HL-60 (cell line): ENCODE measurements around the gene CDC42BPA.

Source experiments
- DNase-seq, 2 experiments: peaks; one replicate each; pipeline ENCODE4 v3.0.0-alpha.2; 2010 to 2020; ENCODE audit warnings: low read depth in 1 of 2, low spot score in 1 of 2
- H3K27ac ChIP-seq: fragments of 250-450 bp; sonication (Bioruptor Pico); replicated peaks from 2 replicates; pipeline ENCODE4 v1.5.1; 2020; ENCODE audit warnings: mild to moderate bottlenecking, moderate library complexity
- H3K27me3 ChIP-seq: fragments of 250-450 bp; sonication (Bioruptor Pico); 2 replicates; pipeline ENCODE4 v1.5.1; 2021; ENCODE audit warnings: mild to moderate bottlenecking, moderate library complexity; ENCODE audit not compliant: insufficient read depth, poor library complexity, severe bottlenecking
- H3K4me3 ChIP-seq: replicated peaks from 2 replicates; pipeline ENCODE4 v1.5.1; 2011; ENCODE audit warnings: mild to moderate bottlenecking, control low read depth, low read length; ENCODE audit not compliant: insufficient read depth
- GABPA ChIP-seq: IDR thresholded peaks from 2 replicates; pipeline ENCODE4 v1.6.1; 2012; ENCODE audit warnings: low read depth
- POLR2AphosphoS5 ChIP-seq: IDR thresholded peaks from 2 replicates; pipeline ENCODE4 v1.6.1; 2012; ENCODE audit warnings: low read depth
- SPI1 ChIP-seq: IDR thresholded peaks from 2 replicates; pipeline ENCODE4 v1.6.1; 2012; ENCODE audit warnings: low read depth, mild to moderate bottlenecking, borderline replicate concordance
- TF ChIP-seq, protein P1 (sequence below): IDR thresholded peaks from 2 replicates; pipeline ENCODE4 v1.6.1; 2012; ENCODE audit warnings: low read depth; ENCODE audit not compliant: insufficient replicate concordance
- TF ChIP-seq, protein P2 (sequence below): IDR thresholded peaks from one replicate; pipeline ENCODE4 v1.5.1; 2011; ENCODE audit warnings: low read length, control low read depth, inconsistent platforms; ENCODE audit not compliant: insufficient read depth

The CDC42BPA gene

DNA sequence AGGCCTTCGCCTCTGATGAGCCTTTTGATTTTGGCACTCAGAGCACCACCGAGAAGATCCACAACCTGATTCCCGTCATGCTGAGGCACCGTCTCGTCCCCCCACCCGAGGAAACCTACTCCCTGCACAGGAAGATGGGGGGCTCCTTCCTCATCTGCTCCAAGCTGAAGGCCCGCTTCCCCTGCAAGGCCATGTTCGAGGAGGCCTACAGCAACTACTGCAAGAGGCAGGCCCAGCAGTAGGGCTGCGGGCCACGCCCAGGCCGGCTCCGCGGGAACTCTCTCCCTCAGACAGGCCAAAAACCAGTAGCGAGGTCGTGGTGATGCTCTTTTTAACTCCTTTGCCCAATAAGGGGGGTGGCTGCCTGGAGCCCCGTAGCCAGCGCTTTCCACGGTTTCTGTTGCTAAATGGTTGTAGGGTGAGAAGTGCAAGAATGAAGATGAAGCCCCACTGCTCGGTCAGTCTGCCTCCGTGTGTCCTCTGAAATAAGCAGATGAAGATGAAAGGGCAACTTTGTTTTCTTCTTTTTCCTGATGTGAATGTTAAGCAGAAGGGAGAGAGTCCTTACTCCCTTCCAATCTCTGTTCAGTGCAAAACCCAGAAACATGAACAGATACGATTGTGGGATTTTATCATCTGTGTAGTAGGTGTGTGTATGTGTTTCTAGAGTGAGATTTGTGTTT lies 331.7 kb downstream of the CDC42BPA start:
- Histone ChIP-seq H3K27ac (no peak overlapping the region), H3K27me3 (no peaks in the 10 kb centered on the region), H3K4me3 (no peak overlapping the region)
- DNase-seq, result no peak
- TF ChIP-seq, protein P1, sequence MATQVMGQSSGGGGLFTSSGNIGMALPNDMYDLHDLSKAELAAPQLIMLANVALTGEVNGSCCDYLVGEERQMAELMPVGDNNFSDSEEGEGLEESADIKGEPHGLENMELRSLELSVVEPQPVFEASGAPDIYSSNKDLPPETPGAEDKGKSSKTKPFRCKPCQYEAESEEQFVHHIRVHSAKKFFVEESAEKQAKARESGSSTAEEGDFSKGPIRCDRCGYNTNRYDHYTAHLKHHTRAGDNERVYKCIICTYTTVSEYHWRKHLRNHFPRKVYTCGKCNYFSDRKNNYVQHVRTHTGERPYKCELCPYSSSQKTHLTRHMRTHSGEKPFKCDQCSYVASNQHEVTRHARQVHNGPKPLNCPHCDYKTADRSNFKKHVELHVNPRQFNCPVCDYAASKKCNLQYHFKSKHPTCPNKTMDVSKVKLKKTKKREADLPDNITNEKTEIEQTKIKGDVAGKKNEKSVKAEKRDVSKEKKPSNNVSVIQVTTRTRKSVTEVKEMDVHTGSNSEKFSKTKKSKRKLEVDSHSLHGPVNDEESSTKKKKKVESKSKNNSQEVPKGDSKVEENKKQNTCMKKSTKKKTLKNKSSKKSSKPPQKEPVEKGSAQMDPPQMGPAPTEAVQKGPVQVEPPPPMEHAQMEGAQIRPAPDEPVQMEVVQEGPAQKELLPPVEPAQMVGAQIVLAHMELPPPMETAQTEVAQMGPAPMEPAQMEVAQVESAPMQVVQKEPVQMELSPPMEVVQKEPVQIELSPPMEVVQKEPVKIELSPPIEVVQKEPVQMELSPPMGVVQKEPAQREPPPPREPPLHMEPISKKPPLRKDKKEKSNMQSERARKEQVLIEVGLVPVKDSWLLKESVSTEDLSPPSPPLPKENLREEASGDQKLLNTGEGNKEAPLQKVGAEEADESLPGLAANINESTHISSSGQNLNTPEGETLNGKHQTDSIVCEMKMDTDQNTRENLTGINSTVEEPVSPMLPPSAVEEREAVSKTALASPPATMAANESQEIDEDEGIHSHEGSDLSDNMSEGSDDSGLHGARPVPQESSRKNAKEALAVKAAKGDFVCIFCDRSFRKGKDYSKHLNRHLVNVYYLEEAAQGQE, result no peak
- TF ChIP-seq SPI1 (no peak), GABPA (no peak), POLR2AphosphoS5 (no peak)
- TF ChIP-seq, protein P2, sequence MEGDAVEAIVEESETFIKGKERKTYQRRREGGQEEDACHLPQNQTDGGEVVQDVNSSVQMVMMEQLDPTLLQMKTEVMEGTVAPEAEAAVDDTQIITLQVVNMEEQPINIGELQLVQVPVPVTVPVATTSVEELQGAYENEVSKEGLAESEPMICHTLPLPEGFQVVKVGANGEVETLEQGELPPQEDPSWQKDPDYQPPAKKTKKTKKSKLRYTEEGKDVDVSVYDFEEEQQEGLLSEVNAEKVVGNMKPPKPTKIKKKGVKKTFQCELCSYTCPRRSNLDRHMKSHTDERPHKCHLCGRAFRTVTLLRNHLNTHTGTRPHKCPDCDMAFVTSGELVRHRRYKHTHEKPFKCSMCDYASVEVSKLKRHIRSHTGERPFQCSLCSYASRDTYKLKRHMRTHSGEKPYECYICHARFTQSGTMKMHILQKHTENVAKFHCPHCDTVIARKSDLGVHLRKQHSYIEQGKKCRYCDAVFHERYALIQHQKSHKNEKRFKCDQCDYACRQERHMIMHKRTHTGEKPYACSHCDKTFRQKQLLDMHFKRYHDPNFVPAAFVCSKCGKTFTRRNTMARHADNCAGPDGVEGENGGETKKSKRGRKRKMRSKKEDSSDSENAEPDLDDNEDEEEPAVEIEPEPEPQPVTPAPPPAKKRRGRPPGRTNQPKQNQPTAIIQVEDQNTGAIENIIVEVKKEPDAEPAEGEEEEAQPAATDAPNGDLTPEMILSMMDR, result no peak

DNA sequence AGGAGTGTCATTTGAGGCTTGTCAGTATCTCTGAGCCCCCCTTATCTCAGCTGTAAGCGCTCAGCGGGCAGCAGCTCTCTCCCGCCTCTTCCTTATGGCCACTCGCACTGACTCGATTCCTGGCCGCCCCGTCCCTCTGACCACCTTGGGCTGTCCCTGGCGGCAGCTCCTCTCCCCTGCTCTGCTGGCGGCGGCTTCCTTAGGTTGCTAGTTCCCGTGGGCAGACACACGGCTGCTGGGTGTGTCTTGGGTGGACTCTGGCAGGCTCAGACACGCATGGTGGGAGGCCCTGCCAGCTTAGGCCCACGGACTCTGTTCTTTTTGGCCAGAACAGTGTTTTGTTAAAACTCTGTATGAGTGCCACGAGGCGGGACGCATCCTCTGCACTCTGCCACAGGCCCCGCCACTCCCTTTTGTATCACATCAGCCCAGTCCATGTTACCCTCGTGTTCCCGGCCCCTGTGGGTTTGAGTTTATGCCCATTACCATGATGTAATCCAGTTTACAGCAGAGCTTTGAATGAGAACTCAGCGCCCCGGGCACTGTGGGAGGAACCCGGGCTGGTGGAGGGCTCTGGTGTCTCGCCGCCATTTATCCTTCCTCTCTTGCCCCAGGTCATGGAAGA lies 332.3 kb downstream of the CDC42BPA start:
- DNase-seq, result no peak
- no peak overlapping the region for H3K27ac ChIP-seq
- TF ChIP-seq GABPA, result no peak
- no peak overlapping the region for H3K4me3 ChIP-seq
- no peaks in the 10 kb centered on the region for H3K27me3 ChIP-seq

DNA sequence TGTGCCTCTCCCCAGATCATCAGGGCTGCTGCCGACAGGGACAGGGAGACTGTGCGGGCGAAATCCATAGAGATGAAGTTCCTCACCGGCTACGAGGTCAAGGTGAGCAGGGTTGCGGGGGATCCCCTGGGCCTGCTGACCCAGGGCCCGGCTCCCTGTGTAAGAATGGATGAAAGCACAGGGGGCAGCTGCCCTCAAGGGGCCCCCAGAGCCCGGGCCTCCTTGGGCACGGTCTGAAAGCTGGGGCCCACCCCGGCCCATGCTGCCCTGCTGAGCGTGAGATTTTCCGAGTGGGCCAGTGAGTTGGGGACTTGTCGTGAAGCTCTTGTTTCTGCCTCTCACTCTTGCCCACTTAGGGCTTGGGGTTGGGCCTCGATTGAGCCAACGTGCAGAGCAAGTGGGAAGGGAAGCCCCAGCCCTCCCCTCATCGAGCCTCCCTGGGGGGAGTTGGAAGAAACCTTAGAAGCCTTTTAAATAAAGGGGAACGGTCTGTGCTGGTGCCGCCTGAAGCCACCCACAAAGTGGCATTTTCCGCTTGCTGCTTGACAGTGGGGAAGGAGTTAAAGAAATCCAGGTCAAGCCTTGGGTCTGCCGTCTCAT lies 333.0 kb downstream of the CDC42BPA start:
- H3K27me3 ChIP-seq, result no peaks in the 10 kb centered on the region
- no peak overlapping the region for H3K27ac ChIP-seq
- no peak overlapping the region for H3K4me3 ChIP-seq
- DNase-seq, result no peak
- TF ChIP-seq POLR2AphosphoS5 (no peak), GABPA (no peak), SPI1 (no peak)
- TF ChIP-seq, protein P1, result no peak
- TF ChIP-seq, protein P2, result no peak

DNA sequence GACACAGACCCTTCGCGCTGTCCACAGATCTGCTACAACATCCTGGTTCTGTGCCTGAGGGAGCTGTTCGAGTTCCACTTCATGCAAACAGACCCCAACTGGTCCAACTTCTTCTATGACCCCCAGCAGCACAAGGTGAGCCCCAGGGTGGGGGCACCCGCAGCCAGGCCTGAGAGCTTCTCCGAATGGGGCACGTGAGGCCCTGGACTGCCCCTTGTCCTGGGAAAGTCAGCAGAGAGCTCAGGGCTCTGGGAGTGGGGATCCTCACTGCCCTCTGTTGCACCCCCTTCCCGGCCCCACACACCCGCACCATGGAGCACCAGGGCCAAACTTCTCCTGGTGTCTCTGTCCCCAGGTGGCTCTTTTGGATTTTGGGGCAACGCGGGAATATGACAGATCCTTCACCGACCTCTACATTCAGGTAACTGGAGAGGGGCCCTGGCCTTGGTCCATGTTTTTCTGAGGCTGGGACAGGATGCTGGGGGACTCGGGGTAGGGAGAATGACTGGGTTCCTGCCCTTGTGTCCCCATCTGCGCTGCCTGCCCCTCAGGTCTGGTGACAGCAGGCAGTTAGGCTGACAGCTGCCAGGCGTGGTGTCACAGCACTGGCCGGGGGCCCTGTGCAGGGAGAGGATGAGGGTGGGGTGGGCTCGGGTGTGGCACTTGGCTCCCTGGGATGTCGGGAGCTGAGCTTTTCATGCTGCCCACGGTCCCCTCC lies 333.6 kb downstream of the CDC42BPA start:
- Histone ChIP-seq H3K27me3 (no peaks in the 10 kb centered on the region), H3K27ac (no peak overlapping the region), H3K4me3 (no peak overlapping the region)
- DNase-seq, result no peak
- TF ChIP-seq, protein P2, result no peak
- peak; percentile 16; the same call in 1 of the 2 replicates for TF ChIP-seq POLR2AphosphoS5
